ENCODE data around the gene KLHL13. TPM values are rescaled to one million over a fixed set of nuclear protein-coding genes. Genes with fewer than 3 reads are reported as not detected.

KLHL13 gene
- total RNA-seq, 4 donors from 2014 or later: 14.2 to 32.6 (median 21.8) TPM

DNA sequence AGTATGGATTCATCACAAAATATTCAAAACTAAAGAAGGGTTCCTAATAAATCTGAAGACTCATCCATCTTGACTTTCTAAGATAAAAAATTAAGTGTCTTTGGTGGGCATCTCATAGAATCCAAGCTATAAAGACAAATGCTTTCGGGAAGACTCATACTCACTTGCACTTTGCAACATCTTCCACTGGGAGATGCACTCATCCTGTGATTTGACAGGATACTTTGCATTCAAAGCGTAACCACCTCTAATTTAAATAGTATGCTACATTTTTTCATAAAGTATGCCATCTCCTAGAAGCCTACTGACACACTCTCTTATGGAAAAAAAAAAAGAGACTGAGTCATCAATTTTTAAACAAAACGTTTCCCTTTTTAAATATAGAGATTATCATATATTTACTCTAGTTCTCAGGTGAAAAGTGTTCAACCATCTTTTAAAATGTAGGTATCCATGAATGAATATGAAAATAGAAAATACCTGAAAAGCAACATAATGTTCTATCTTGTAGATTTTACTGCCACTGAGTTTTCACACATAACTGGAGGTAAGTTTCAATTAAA lies 119.6 kb downstream of the KLHL13 start:
- Histone ChIP-seq H3K4me1 (no peaks in the 10 kb centered on the region), H3K27me3 (no peaks in the 10 kb centered on the region), H3K9me3 (no peaks in the 10 kb centered on the region), H3K27ac (no peak overlapping the region), H3K4me3 (no peak overlapping the region), H3K36me3 (no peaks in the 10 kb centered on the region)
- TF ChIP-seq POLR2AphosphoS5 (IDR thresholded peaks at IDR 0.05) (no peak), CTCF (IDR thresholded peaks at IDR 0.05) (peak in 1 of 4 experiments; percentile 42), POLR2A (IDR thresholded peaks at IDR 0.05) (no peak), EP300 (IDR thresholded peaks at IDR 0.05) (no peak)
- 10 to 52% methylated on average over 2 to 3 of the region's 3 CpGs for WGBS, 2 donors (ENCODE audit: low coverage in 1 of 2)
- no peak for ATAC-seq

- H3K4me3 ChIP-seq: no peak overlapping the region
- WGBS, 2 donors (ENCODE audit: low coverage in 1 of 2): 69 to 88% methylated on average over 2 to 4 of the region's 4 CpGs
- TF ChIP-seq POLR2AphosphoS5 (IDR thresholded peaks at IDR 0.05) (no peak), EP300 (IDR thresholded peaks at IDR 0.05) (no peak), POLR2A (IDR thresholded peaks at IDR 0.05) (no peak), CTCF (IDR thresholded peaks at IDR 0.05) (no peak)
- H3K27me3 ChIP-seq: no peaks in the 10 kb centered on the region
- H3K27ac ChIP-seq: no peak overlapping the region
- no peaks in the 10 kb centered on the region for H3K36me3 ChIP-seq
- no peak for ATAC-seq
- no peaks in the 10 kb centered on the region for H3K9me3 ChIP-seq
- no peaks in the 10 kb centered on the region for H3K4me1 ChIP-seq
Measured at GRCh38 chrX:117996408-117996807, 120.2 kb downstream of the KLHL13 start.

DNA sequence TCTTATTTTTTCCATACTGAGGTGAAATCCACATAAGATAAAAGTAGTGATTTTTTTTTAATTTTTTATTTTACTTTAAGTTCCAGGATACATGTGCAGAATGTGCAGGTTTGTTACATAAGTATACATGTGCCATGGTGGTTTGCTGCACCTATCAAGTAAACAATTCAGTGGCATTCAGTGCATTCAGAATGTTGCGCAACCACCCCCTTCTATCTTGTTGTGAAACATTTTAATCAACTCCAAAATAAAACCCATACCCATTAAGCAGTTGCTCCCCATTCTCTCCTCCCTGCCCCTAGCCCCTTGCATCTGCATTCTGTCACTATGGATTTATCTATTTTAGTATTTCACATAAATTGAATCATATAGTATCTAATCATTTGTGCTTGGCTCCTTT lies 121.2 kb downstream of the KLHL13 start:
- Histone ChIP-seq H3K9me3 (no peaks in the 10 kb centered on the region), H3K27me3 (no peaks in the 10 kb centered on the region), H3K4me3 (no peak overlapping the region), H3K4me1 (no peaks in the 10 kb centered on the region), H3K27ac (no peak overlapping the region), H3K36me3 (no peaks in the 10 kb centered on the region)
- ATAC-seq: no peak
- no peak for TF ChIP-seq POLR2A (IDR thresholded peaks at IDR 0.05)
- TF ChIP-seq CTCF (IDR thresholded peaks at IDR 0.05): no peak
- TF ChIP-seq POLR2AphosphoS5 (IDR thresholded peaks at IDR 0.05): no peak
- no peak for TF ChIP-seq EP300 (IDR thresholded peaks at IDR 0.05)
- WGBS, 2 donors (ENCODE audit: low coverage in 1 of 2): 88 to 100% methylated on average over 1 of the region's 1 CpG

- no peak overlapping the region for H3K27ac ChIP-seq
- 67 to 100% methylated on average over 1 of the region's 1 CpG for WGBS, 2 donors (ENCODE audit: low coverage in 1 of 2)
- no peak overlapping the region for H3K4me3 ChIP-seq
- no peak for TF ChIP-seq POLR2AphosphoS5 (IDR thresholded peaks at IDR 0.05)
- TF ChIP-seq EP300 (IDR thresholded peaks at IDR 0.05): no peak
- no peak for TF ChIP-seq CTCF (IDR thresholded peaks at IDR 0.05)
- no peak for TF ChIP-seq POLR2A (IDR thresholded peaks at IDR 0.05)
- no peaks in the 10 kb centered on the region for H3K27me3 ChIP-seq
- no peaks in the 10 kb centered on the region for H3K9me3 ChIP-seq
- no peaks in the 10 kb centered on the region for H3K4me1 ChIP-seq
- no peaks in the 10 kb centered on the region for H3K36me3 ChIP-seq
- no peak for ATAC-seq
Measured at GRCh38 chrX:117992192-117992723, 124.4 kb downstream of the KLHL13 start.

GRCh38 chrX:117990438-117990837 lies 126.2 kb downstream of the KLHL13 start:
- no peak for ATAC-seq
- 33 to 46% methylated on average over 3 of the region's 3 CpGs for WGBS, 2 donors (ENCODE audit: low coverage in 1 of 2)

More at GRCh38 chrX:117990438-117990837, 126.2 kb downstream of the KLHL13 start:
- Histone ChIP-seq H3K36me3 (no peaks in the 10 kb centered on the region), H3K9me3 (no peaks in the 10 kb centered on the region), H3K4me3 (no peak overlapping the region), H3K27ac (no peak overlapping the region), H3K27me3 (no peaks in the 10 kb centered on the region), H3K4me1 (peaks cover 0 to 3% (median 0%) of the 10 kb centered on the region in 3 donors)
- no peak for TF ChIP-seq POLR2AphosphoS5 (IDR thresholded peaks at IDR 0.05)
- TF ChIP-seq CTCF (IDR thresholded peaks at IDR 0.05): no peak
- TF ChIP-seq EP300 (IDR thresholded peaks at IDR 0.05): no peak
- no peak for TF ChIP-seq POLR2A (IDR thresholded peaks at IDR 0.05)

Data from gastroesophageal sphincter (tissue), 4 donors.